ENCODE results near the gene HBE1. TPM values are rescaled to one million over a fixed set of nuclear protein-coding genes. Genes with fewer than 3 reads are reported as not detected.
"Not testable (repeated sequence)": the region's sequence is repeated elsewhere in the genome, so short reads cannot be mapped to it uniquely, and the experiment has no call there.

HBE1 gene
- 0.29 to 0.41 TPM (median 0.34 TPM) in 3 replicates for total RNA-seq

DNA sequence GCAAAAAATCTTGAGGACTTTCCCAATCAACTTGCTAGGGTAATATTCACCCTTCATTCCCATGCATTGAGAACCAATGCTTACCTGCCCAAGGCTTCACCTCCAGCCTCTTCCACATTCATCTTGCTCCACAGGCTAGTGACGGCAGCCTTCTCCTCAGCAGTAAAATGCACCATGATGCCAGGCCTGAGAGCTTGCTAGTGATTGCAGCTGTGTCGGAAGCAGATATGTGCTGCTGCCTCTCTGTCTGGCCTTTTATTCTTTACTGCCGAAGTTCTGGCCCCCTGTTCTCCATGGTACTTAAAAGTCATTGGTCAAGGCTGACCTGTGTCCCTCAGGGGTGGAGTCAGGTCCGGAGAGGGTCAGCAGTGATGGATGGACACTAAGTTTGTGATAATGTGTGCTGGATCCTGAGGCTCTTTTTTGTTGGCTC is at the start of gene HBE1:
Gene HBE1 (minus strand): TSS at position 231 of the 433 bp plus-strand sequence. CDS start 55 bp downstream, at position 176.
- H3K4me1 Mint-ChIP-seq: peaks cover 6% of the 10 kb centered on the region
- TF ChIP-seq, protein P1, sequence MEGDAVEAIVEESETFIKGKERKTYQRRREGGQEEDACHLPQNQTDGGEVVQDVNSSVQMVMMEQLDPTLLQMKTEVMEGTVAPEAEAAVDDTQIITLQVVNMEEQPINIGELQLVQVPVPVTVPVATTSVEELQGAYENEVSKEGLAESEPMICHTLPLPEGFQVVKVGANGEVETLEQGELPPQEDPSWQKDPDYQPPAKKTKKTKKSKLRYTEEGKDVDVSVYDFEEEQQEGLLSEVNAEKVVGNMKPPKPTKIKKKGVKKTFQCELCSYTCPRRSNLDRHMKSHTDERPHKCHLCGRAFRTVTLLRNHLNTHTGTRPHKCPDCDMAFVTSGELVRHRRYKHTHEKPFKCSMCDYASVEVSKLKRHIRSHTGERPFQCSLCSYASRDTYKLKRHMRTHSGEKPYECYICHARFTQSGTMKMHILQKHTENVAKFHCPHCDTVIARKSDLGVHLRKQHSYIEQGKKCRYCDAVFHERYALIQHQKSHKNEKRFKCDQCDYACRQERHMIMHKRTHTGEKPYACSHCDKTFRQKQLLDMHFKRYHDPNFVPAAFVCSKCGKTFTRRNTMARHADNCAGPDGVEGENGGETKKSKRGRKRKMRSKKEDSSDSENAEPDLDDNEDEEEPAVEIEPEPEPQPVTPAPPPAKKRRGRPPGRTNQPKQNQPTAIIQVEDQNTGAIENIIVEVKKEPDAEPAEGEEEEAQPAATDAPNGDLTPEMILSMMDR (IDR thresholded peaks at IDR 0.05; ENCODE audit: unreplicated experiment): no peak
- no peak for DNase-seq (ENCODE audit: low spot score in 2 of 2, unreplicated experiment in 2 of 2)
- peaks cover 3% of the 10 kb centered on the region for H3K27me3 Mint-ChIP-seq (ENCODE audit: low read depth)
- no peak within 1 kb of the TSS for H3K27ac Mint-ChIP-seq
- no peak within 1 kb of the TSS for H3K4me3 Mint-ChIP-seq
- H3K36me3 Mint-ChIP-seq: no peaks in the 10 kb centered on the region
- H3K9me3 Mint-ChIP-seq: no peaks in the 10 kb centered on the region

DNA sequence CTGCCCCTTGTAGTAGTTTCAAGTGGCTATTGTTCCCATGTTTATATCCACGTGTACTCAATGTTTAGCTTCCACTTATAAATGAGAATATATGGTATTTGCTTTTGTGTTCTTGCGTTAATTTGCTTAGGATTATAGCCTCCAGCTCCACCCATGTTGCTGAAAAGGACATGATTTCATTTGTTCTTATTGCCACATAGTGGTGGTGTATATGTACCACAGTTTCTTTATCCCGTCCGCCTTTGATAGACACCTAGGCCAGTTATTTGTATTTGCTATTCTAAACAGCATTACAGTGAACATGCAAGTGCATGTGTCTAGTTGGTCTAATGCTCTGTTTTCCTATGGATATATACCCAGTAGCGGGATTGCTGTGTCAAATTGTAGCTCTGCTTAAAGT is 47.5 kb upstream of the HBE1 start:
- peaks cover 15% of the 10 kb centered on the region for H3K27me3 Mint-ChIP-seq (ENCODE audit: low read depth)

DNA sequence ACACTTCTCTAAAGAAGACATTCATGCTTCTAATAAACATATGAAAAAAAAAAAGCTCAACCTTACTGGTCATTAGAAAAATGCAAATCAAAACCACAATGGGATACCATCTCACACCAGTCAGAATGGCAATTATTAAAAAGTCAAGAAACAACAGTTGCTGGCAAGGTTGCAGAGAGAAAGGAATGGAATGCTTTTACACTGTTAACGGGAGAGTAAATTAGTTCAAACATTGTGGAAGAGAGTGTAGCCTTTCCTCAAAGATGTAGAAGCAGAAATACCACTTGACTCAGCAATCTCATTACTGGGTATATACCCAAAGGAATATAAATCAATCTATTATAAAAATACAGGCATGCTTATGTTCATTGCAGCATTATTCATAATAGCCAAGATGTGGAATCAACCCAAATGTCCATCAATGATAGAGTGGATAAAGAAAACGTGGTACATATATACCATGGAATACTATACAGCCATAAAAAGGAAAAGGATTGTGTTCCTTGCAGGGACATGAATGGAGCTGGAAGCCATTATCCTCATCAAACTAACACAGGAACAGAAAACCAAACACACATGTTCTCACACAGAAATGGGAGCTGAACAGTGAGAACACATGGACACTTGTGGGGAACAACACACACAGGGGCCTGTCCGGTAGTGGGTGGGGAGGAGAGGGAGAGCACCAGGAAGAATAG is 43.7 kb upstream of the HBE1 start:
- not testable (repeated sequence) for H3K4me3 Mint-ChIP-seq; H3K36me3 Mint-ChIP-seq; H3K27ac Mint-ChIP-seq; DNase-seq (ENCODE audit: low spot score in 2 of 2, unreplicated experiment in 2 of 2); H3K4me1 Mint-ChIP-seq; H3K9me3 Mint-ChIP-seq
- H3K27me3 Mint-ChIP-seq (ENCODE audit: low read depth): peaks cover 12% of the 10 kb centered on the region

More for the DNA sequence above, 47.5 kb upstream of the HBE1 start:
- H3K4me1 Mint-ChIP-seq: no peaks in the 10 kb centered on the region
- H3K36me3 Mint-ChIP-seq: no peaks in the 10 kb centered on the region
- no peak overlapping the region for H3K27ac Mint-ChIP-seq
- no peaks in the 10 kb centered on the region for H3K9me3 Mint-ChIP-seq
- DNase-seq (ENCODE audit: low spot score in 2 of 2, unreplicated experiment in 2 of 2): no peak
- H3K4me3 Mint-ChIP-seq: no peak overlapping the region
- TF ChIP-seq, protein P1 (IDR thresholded peaks at IDR 0.05; ENCODE audit: unreplicated experiment): no peak

DNA sequence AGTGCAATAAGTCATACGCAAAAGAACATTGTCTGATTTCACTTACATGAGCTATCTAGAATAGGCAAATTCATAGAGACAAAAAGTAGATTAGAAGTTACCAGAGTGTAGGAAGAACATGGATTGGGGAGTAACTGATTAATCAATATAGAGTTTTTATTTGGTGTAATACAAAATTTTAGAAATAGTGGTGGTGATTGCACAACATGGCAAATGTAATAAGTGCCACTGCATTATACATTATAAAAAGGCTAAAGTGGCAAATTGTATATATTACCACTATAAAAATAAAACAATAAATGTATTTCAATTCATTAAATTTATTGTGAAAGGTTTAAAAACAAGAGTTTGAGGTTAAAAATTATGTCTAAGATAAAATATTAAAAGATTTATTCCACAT is 40.7 kb upstream of the HBE1 start:
- Mint-ChIP-seq H3K4me1 (no peaks in the 10 kb centered on the region), H3K36me3 (no peaks in the 10 kb centered on the region), H3K27ac (no peak overlapping the region), H3K27me3 (ENCODE audit: low read depth) (peaks cover 7% of the 10 kb centered on the region), H3K4me3 (no peak overlapping the region), H3K9me3 (no peaks in the 10 kb centered on the region)
- no peak for DNase-seq (ENCODE audit: low spot score in 2 of 2, unreplicated experiment in 2 of 2)
- TF ChIP-seq, protein P1 (IDR thresholded peaks at IDR 0.05; ENCODE audit: unreplicated experiment): no peak

DNA sequence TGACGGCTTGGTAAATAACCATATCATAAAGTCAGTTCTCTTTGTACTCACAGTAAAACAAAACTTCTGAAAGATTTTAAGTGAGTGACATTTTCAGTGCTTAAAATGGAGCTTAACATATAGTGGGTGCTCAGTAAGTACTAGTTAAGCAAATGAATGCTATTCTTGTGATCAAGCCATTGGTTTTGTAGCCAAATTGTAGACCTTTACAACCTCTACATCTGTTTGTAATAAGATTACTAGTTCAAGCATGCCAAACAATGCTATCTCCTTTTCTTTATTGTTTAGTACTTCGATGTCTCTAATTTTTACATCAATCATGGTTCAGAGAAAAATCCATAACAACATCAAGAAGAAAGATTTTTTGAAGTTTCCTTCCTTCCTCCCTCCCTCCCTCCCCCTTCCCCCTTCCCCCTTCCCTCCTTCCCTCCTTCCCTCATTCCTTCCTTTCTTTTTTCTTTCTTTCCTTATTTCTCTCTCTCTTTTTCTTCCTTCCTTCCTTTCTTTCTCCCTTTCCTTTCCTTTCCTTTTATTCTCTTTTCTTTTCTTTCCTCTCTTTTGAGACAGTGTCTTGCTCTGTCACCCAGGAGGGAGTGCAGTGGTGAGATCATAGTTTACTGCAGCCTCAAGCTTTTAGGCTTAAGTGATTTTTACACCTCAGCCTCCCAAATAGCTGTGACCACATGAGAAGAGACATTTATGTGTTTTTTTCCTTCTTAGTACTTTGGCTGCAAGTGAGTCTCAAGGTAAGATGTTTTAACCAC is 37.7 kb upstream of the HBE1 start:
- H3K4me1 Mint-ChIP-seq: no peaks in the 10 kb centered on the region
- DNase-seq (ENCODE audit: low spot score in 2 of 2, unreplicated experiment in 2 of 2): no peak
- TF ChIP-seq, protein P1 (IDR thresholded peaks at IDR 0.05; ENCODE audit: unreplicated experiment): no peak
- H3K27ac Mint-ChIP-seq: no peak overlapping the region
- H3K27me3 Mint-ChIP-seq (ENCODE audit: low read depth): no peaks in the 10 kb centered on the region
- H3K36me3 Mint-ChIP-seq: no peaks in the 10 kb centered on the region
- no peaks in the 10 kb centered on the region for H3K9me3 Mint-ChIP-seq
- no peak overlapping the region for H3K4me3 Mint-ChIP-seq

DNA sequence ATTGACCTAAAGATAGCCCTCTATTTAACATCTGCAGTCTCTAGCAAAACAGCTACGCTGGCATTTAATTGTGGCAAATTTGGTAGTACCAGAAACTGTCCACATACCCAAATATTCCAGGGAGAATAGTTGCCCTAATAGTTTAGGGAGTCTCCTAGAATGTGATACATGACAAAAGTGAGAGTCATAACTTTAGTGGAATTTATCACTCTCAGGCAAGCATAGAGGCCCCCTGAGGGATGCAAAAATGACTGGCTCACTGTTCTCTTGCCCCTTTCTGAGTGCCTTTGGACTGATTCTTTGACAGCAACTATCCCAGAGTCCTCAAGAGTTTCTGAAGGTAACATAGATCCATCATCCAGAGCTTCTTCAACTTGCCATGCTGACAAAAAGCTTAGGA is 34.3 kb upstream of the HBE1 start:
- TF ChIP-seq, protein P1 (IDR thresholded peaks at IDR 0.05; ENCODE audit: unreplicated experiment): no peak
- no peak overlapping the region for H3K4me3 Mint-ChIP-seq
- H3K27me3 Mint-ChIP-seq (ENCODE audit: low read depth): no peaks in the 10 kb centered on the region
- no peaks in the 10 kb centered on the region for H3K36me3 Mint-ChIP-seq
- H3K27ac Mint-ChIP-seq: no peak overlapping the region
- H3K9me3 Mint-ChIP-seq: no peaks in the 10 kb centered on the region
- no peak for DNase-seq (ENCODE audit: low spot score in 2 of 2, unreplicated experiment in 2 of 2)
- H3K4me1 Mint-ChIP-seq: peaks cover 5% of the 10 kb centered on the region

Data from mesothelial cell of epicardium (in vitro differentiated cells).